Adrenal gland (tissue), 5 donors: ENCODE results near the gene TSSC4.

Experiments used
- POLR2A ChIP-seq, 2 donors: fragments of 450-650 bp; IDR thresholded peaks; one replicate each; pipeline ENCODE4 v1.6.1; 2017; ENCODE audit warnings: antibody characterized with exemption in 2 of 2, mild to moderate bottlenecking in 2 of 2, moderate library complexity in 1 of 2
- TF ChIP-seq, protein P1 (sequence below), 6 experiments: fragments of 450-650 bp in 4 of 6; fragments of 200-600 bp in 2 of 6; sonication (generic) in 1 of 6; IDR thresholded peaks; 1 replicate in 5 of 6; 2 replicates in 1 of 6; pipeline versions ENCODE4 v1.5.1 to v1.8.0; 2016 to 2021; ENCODE audit warnings: antibody characterized with exemption in 6 of 6, mild to moderate bottlenecking in 2 of 6, moderate library complexity in 1 of 6
- donor health status: DM: no; HTN: no; CAD: no.

DNA sequence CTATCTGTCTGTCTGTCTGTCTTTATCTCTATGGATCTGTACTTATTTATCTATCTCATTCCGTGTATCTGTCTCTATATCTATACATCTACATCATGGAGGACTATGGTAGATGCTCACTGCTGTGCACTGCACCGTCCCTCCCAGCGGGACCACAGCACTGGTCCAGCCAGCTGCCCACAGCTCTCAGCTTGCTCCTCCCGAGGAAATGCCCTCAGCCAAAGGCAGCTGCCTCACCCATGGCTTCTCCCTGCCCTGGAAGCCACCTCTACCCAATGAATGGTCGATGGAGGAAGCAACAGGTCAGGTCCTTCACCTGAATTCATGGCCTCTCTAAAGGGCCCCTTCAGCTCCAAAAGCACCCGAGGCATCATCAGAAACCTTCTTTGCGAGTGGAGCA, 38.1 kb upstream of the TSSC4 start:
- TF ChIP-seq, protein P1, sequence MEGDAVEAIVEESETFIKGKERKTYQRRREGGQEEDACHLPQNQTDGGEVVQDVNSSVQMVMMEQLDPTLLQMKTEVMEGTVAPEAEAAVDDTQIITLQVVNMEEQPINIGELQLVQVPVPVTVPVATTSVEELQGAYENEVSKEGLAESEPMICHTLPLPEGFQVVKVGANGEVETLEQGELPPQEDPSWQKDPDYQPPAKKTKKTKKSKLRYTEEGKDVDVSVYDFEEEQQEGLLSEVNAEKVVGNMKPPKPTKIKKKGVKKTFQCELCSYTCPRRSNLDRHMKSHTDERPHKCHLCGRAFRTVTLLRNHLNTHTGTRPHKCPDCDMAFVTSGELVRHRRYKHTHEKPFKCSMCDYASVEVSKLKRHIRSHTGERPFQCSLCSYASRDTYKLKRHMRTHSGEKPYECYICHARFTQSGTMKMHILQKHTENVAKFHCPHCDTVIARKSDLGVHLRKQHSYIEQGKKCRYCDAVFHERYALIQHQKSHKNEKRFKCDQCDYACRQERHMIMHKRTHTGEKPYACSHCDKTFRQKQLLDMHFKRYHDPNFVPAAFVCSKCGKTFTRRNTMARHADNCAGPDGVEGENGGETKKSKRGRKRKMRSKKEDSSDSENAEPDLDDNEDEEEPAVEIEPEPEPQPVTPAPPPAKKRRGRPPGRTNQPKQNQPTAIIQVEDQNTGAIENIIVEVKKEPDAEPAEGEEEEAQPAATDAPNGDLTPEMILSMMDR (IDR thresholded peaks at IDR 0.05): no peak
- TF ChIP-seq POLR2A (IDR thresholded peaks at IDR 0.05): no peak
